NCI-H2227 (cell line): ENCODE results near the gene DUSP8.

ENCODE experiments used
- DNase-seq: peaks from one replicate; lab custom pipeline; 2025; ENCODE audit not compliant: unreplicated experiment; lab: John Stamatoyannopoulos, UW

Gene DUSP8

GRCh38 chr11:1554981-1555712, 16.9 kb downstream of the DUSP8 start:
- no peak for DNase-seq

DNA sequence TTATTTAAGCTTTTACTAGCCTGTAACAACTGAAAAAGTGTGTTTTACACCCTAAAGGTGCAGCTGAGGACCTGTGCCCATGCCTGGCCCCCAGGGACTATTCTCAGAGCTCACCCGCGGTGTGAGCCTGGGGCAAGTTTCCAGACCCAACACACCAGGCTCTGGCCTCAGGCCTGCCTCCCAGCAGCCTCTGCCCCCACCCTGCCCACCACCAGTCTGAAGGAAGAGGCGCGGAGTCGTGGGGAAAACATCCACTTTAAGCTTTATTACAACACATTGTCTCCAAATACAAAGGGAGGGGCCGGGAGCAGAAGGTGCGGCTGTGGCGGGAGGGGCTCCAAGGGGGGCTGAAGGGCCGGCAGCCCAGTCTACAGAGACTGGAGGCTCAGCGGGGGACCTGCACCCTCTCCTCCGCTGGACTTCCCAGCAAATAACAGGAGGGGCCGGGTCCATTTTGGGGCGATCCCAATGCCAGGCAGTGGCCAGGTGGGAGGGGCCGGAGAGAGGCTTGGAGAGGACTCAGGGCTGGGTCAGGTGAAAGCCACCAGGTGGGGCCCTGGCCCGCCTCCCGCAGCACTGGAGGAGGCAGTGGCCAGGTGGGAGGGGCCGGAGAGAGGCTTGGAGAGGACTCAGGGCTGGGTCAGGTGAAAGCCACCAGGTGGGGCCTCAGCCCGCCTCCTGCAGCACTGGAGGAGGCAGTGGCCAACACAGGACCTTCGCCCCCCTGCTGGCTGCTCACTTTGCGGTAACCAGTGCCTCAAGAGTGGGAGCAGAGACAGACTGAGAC, 18.1 kb downstream of the DUSP8 start:
- no peak for DNase-seq

DNA sequence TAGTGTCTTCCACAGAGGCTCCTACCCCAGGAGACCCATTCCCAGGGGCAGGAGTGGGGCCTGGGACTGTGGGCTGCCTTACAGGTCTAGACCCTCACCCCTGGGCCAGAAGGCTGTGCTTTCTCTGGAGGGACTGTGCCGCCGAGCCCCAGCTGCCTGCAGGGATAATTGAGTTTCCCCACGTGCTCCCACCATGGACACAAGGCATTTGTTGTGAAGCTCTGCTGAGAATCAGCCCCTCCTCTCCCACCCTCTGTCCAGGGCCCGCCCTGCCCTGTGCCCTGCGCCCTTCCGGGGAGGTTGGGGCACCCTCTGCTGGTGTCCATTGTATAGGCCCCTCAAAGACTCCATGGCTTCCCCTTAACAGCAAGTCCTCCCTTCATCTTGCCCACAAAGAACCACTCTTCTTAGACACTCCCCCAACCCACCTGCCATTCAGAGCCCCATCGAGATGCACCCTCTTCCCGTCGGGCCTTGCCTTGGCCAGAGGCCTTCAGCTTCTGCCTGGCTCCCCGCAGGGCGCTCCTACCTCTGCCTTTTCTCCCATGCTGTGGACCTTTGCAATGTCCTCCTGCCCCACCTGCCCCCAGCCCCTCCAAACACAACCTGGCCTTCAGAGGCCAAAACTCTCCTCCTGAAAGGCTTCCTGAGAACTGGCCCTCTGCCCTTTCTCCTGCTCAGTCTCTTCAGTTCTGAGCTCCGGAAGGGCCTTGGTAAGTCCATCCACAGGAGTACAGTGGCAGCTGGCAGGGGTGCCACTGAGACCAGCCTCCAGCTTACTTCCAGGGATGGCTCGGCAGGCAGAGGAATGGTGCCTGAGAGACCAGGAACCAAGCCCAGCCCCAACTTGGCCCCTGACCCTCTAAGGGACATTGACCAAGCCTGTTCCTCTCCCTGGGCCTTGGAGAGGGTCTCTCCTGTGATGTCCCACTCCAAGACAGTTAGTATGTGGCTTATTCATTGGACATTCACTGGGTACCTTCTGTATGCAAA, 22.4 kb downstream of the DUSP8 start:
- no peak for DNase-seq

GRCh38 chr11:1548221-1549070, 23.6 kb downstream of the DUSP8 start:
- peak; percentile 80 for DNase-seq

DNA sequence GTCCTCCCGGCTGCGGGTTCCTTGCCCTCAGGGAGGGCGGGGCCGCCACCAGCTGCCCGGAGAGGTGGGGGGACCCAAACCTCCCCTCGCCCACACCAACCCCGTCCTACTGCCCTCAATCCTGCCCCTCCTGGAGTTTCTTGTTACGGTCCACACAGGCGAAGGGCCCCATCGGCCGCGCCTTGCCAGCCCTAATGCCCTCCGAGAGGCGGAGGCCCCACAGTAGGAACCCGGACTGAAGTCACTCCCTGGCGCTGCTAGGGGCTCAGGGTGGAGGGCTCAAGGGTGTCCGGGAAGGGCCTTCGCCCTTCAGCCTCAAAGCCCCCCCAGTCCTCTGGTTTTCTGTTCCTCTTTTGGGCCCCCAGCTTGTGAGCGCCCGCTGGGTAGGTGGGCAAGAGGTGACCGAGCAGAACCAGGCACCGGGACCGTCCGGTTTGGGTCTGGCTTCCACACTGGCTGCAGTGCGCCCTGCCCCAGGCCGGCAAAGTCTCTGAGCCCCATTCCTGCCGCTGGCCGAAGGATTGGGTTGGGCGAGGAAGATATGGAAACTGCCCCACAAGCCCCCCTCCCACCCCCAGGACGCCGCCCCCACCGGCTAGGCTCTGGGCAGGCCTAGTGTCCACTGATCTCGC, 24.5 kb downstream of the DUSP8 start:
- no peak for DNase-seq

GRCh38 chr11:1546536-1547466, 25.3 kb downstream of the DUSP8 start:
- peak; percentile 81 for DNase-seq

DNA sequence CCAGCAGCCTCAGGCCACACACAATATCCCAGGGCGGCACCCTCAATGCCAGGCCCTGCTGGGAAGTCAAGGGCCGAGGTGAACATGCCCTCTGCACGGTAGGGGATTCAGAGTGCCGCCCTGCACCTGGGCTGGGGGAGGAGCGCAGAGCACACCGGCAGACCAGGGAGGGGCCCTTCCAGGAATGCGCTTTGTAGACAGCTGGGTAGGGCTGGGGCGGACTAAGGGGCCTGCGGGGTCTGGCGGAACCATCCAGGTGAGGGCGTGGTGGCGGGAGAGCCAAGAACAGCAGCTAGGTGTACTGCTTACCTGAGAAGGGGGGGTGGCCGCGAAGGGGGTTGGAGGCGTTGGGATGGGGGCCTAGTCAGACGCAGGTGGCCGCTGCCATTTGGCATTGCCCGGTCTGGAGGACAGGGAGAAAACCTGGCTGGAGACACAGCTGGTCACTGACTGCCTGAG, 26.0 kb downstream of the DUSP8 start:
- no peak for DNase-seq

DNA sequence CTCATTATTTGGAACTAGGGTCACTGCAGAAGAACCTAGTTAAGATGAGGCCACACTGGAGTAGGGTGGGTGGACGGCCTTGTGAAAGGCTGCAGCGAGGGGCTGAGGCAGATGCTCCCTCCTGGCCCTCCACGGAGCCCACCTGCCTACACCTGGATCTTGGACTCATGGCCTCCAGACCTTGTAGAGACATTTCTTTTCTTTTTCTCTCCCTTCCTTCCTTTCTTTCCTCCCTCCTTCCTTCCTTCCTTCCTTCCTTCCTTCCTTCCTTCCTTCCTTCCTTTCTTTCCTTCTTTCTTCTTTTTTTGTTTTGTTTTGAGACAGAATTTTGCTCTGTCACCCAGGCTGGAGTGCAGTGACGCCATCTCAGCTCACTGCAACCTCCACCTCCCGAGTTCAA, 26.6 kb downstream of the DUSP8 start:
- DNase-seq = no peak

- no peak for DNase-seq
These were observed 27.5 kb downstream of the DUSP8 start for GRCh38 chr11:1544536-1544935.

DNA sequence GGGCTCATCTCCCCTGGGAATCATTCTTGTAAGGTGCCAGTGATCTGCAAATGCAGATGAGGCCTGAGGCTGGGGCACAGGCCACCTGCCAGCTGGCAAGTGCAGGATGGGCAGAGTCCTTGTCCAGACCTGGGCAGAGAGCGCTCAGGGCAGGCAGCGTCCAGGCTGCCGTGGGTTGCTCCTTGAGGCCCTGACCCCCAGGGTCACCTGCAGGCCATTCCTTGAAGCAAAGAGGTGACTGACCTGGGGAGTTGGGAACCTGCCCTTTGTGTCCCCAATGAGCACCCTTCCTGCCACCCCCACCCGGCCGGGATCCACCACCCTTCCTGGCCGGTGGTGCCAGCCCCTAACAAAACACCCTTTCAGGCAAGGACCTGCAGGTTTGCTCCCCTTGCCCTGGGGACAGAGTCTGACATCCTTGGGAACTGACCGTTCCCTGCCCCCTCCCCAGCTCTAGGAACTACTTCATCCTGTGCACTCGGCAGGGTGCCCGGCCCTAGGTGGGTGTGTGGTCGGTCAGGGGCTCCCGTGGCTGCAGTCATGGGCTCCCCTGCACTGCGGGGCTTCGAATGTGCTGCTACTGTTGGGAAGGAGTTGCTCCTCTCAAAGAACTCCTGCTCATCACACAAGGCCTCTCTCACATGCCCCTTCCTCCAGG, 28.3 kb downstream of the DUSP8 start:
- DNase-seq = no peak

DNA sequence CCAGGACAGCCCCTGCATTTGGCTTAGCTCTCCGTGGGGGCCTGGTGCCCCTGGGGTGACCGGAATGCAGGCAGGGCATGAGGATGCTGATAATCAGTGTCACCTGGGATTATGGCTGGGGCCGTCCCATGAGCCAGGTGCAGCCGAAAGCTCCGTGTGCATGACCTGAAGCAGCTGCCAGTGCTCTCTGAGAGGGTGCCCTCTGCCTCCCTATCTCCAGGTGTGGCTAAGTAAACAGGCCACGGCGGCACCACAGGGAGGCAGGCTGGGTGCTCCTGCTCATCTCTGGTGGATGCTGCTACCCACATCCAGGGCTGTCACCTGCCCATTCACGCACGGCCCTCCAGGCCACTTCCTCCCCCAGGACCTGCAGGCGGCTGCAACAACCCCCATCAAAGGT, 29.8 kb downstream of the DUSP8 start:
- DNase-seq = no peak

GRCh38 chr11:1541474-1542204, 30.4 kb downstream of the DUSP8 start:
- no peak for DNase-seq

DNA sequence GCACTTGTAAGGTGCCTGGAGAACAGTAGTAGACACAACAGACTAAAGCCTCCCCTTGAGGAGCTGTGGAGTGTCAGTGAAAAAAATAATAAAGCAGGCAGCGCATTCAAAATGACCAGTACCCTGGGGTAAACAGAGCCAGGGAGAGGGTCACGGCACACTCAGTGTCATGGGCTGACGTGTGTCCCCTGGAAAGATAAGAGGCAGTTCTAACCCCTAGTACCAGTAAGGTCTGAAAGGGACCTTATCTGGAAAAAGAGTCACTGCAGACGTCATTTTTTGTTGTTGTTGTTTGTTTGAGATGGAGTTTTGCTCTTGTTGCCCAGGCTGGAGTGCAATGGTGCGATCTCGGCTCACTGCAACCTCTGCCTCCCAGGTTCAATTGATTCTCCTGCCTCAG, 32.0 kb downstream of the DUSP8 start:
- DNase-seq = no peak

DNA sequence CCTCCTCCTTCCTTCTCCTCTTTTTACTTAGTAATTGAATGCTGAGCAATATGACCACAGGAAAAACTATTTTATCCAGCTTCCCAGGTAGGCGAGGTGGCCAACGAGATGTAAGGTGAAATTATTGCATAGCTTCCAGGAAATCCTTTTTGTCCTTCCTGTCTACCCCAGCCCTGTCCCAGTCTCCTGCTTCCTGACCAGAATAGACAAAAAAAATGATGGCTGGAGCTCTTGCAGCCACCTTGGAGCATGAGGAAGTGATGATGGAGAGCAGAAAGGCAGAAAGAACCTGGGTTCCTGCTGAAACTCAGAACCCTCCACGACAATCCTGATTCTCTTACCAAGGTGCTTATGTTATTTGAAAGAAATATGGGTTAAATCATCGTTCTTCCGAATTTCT, 33.9 kb downstream of the DUSP8 start:
- no peak for DNase-seq

DNA sequence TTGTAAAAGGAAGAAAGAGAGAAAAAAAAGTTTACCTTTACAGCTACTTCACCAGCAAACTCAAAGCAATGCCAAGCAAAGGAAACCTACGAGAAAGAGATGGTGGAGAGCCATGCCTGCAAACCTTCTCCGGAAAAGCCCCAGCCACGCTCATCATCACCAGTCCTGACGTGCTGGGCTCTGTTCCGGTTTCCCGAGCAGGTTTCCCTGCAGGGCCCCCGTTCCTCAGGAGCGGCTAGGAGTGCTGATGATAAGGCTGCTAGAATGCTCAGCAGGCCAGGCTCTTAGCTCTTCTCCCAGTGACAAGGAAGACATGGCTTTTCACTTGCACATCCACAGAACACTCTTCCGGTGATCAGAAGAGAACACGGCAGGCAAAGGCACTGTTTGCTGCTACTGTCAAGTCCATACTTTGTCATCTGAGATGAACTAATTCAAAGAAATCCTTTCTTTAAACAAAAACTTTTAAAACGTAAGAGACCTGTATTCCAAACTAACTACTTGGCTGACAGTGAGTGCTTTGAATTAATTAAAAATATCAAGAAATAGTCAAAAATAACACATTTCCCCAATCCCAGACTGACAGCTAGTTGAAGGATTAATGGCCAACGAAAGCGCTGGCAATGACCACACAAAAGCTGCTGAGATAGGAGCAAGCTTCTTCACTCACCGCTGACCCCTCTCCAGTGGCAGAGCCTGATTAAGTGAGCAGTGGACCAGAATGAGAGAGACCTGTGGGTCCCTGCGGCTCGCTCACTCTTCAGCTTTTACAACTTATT, 35.8 kb downstream of the DUSP8 start:
- DNase-seq = no peak

DNA sequence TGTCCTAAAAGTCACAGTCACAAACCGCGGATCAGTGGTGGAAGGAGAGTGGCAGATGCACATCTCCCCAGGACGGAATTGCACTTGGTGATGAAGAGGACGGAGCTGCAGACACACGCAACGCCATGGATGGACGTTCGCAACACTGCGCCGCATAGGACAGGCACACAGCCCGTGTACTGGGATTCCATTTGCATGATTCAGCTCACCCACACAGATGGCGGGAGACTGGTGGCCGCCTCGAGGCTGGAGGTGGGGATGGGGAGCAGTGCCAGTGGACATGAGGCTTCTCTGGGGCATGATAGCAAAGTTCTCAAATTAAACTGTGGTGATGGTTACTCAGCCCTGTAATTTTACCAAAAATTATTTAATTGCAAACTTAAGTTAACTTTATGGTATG, 37.4 kb downstream of the DUSP8 start:
- DNase-seq = no peak

- DNase-seq = no peak
These were observed 37.9 kb downstream of the DUSP8 start for GRCh38 chr11:1534171-1534570.
